K562 (cell line): ENCODE data around the gene KLK6. TPM values are rescaled to one million over a fixed set of nuclear protein-coding genes. Genes with fewer than 3 reads are reported as not detected.
A peak's percentile ranks its signal among the peaks of the same experiment; 100 is the strongest.

Source experiments
- ATAC-seq: fragments of 200-7000 bp; cut with Tn5 transposase; 3 replicates; pipeline ENCODE4 v1.9.1; 2020; ENCODE audit warnings: moderate library complexity
- BruUV-seq: library from RNA; stranded (reverse); fragments of 400-500 nt; replicated peaks from 2 replicates; lab custom pipeline; 2021; lab: Mats Ljungman, UMichigan
- CTCF ChIA-PET: fragments of 300-600 bp; formaldehyde crosslinking; extraction: SDS; loops from one replicate; lab custom pipeline; 2021; ENCODE audit warnings: low intra/inter-chr PET ratio; lab: Yijun Ruan, JAX
- POLR2A ChIA-PET: fragments of 300-600, 350-650 bp; sonication (Branson Sonifier 250); formaldehyde crosslinking; extraction: SDS; loops from one replicate; lab custom pipeline; 2021; ENCODE audit warnings: antibody characterized with exemption, inconsistent platforms; lab: Yijun Ruan, JAX
- DNase-seq, 4 experiments: peaks; one replicate each; pipeline versions ENCODE4 v3.0.0 to v3.0.0-alpha.2; 2011 to 2018; ENCODE audit warnings: low spot score in 3 of 4, mixed read lengths in 3 of 4; ENCODE audit errors: extremely low read depth in 1 of 4
- FAIRE-seq: peaks from 2 replicates; lab custom pipeline; 2011; peaks lifted over from hg19 to GRCh38; lab: Jason Lieb, UNC
- H2AFZ ChIP-seq: 2 replicates; pipeline ENCODE4 v1.6.0; 2011; ENCODE audit warnings: low read depth, low read length, control low read depth, inconsistent platforms
- H3K27ac ChIP-seq: fragments of 200-600 bp; 3 replicates; pipeline ENCODE4 v1.8.0; 2011; ENCODE audit warnings: low read depth, mild to moderate bottlenecking, control low read depth, inconsistent platforms, low read length, moderate library complexity, mixed read lengths; ENCODE audit errors: extremely low read depth
- H3K27me3 ChIP-seq, 2 experiments: fragments of 300-600 bp in 1 of 2; 2 replicates in 1 of 2; 3 replicates in 1 of 2; pipeline versions ENCODE4 v1.6.0 to v1.8.0; 2011; ENCODE audit warnings: inconsistent platforms in 2 of 2, low read length in 2 of 2, mild to moderate bottlenecking in 1 of 2, mixed read lengths in 1 of 2, moderate library complexity in 1 of 2; ENCODE audit not compliant: control insufficient read depth in 2 of 2, insufficient read depth in 2 of 2
- H3K36me3 ChIP-seq: fragments of 300-600 bp; 3 replicates; pipeline ENCODE4 v1.8.0; 2011; ENCODE audit warnings: mild to moderate bottlenecking, low read length, inconsistent platforms; ENCODE audit not compliant: control insufficient read depth, insufficient read depth
- H3K4me1 ChIP-seq, 2 experiments: fragments of 200-600 bp in 1 of 2; replicated peaks in 1 of 2; 2 replicates in 1 of 2; 3 replicates in 1 of 2; pipeline versions ENCODE4 v1.5.1 to v1.8.0; 2011; ENCODE audit warnings: inconsistent platforms in 2 of 2, low read length in 2 of 2, mild to moderate bottlenecking in 1 of 2, mixed read lengths in 1 of 2, moderate library complexity in 1 of 2; ENCODE audit not compliant: control insufficient read depth in 2 of 2, insufficient read depth in 2 of 2
- H3K4me2 ChIP-seq: 2 replicates; pipeline ENCODE4 v1.6.1; 2011; ENCODE audit warnings: low read length, control low read depth, inconsistent platforms, mixed read lengths; ENCODE audit not compliant: insufficient read depth
- H3K4me3 ChIP-seq: fragments of 200-600 bp; sonication (generic), shearing (Covaris generic); 2 replicates; pipeline ENCODE4 v1.5.1; 2016; ENCODE audit warnings: control low read depth, inconsistent platforms
- H3K79me2 ChIP-seq: fragments of 200-600 bp; 3 replicates; pipeline ENCODE4 v1.8.0; 2011; ENCODE audit warnings: low read length, inconsistent platforms; ENCODE audit not compliant: control insufficient read depth, insufficient read depth
- H3K9ac ChIP-seq, 2 experiments: 2 replicates each; pipeline versions ENCODE4 v1.6.0 to v1.6.1; 2011; ENCODE audit warnings: low read depth in 2 of 2, low read length in 2 of 2, control low read depth in 1 of 2, inconsistent platforms in 1 of 2, mild to moderate bottlenecking in 1 of 2, mixed read lengths in 1 of 2; ENCODE audit not compliant: insufficient read depth in 1 of 2
- H3K9me1 ChIP-seq: one replicate; pipeline ENCODE4 v1.6.0; 2011; ENCODE audit warnings: inconsistent platforms, mild to moderate bottlenecking, low read length, moderate library complexity; ENCODE audit not compliant: control insufficient read depth, insufficient read depth
- H3K9me3 ChIP-seq: replicated peaks from 2 replicates; pipeline ENCODE4 v1.5.1; 2011; ENCODE audit warnings: low read depth, low read length, inconsistent platforms; ENCODE audit not compliant: control insufficient read depth, insufficient read depth
- H4K20me1 ChIP-seq: replicated peaks from 2 replicates; pipeline ENCODE4 v1.6.1; 2011; ENCODE audit warnings: low read length, inconsistent platforms, mixed read lengths; ENCODE audit not compliant: control insufficient read depth, insufficient read depth
- DPF2 ChIP-seq: fragments of 450-650 bp; IDR thresholded peaks from 2 replicates; pipeline ENCODE4 v1.6.1; 2016
- ETV1 ChIP-seq: fragments of 450-650 bp; conservative IDR thresholded peaks from 2 replicates; pipeline ENCODE4 v1.6.1; 2016; ENCODE audit warnings: missing genetic modification characterization, control low read depth, low read depth, missing compliant biosample characterization
- TAL1 ChIP-seq: fragments of 450-650 bp; IDR thresholded peaks from 2 replicates; pipeline ENCODE4 v1.6.1; 2016; ENCODE audit warnings: mild to moderate bottlenecking
- TRIM25 ChIP-seq: fragments of 450-650 bp; IDR thresholded peaks from 2 replicates; pipeline ENCODE4 v1.7.0; 2016; ENCODE audit warnings: borderline replicate concordance
- ZBTB33 ChIP-seq: sonication (generic); formaldehyde crosslinking; IDR thresholded peaks from 2 replicates; pipeline ENCODE4 v1.8.1; 2023; ENCODE audit warnings: mild to moderate bottlenecking, missing genetic modification reagents
- ZNF280A ChIP-seq: fragments of 450-650 bp; IDR thresholded peaks from 2 replicates; pipeline ENCODE4 v1.6.1; 2018; ENCODE audit warnings: mild to moderate bottlenecking, low read depth; ENCODE audit not compliant: partially characterized antibody
- WGBS: fragments of 100-300 bp; shearing (Covaris generic); methylation state at CpG from one replicate; pipeline ENCODE4 v1.1.6; 2016; ENCODE audit warnings: low coverage, mixed read lengths; ENCODE audit not compliant: insufficient coverage; ENCODE audit errors: missing lambda C conversion rate; 5-methylcytosine and 5-hydroxymethylcytosine counted together
- in situ Hi-C: fragments of 300-500 bp; cut with MboI; formaldehyde crosslinking; loops from 4 replicates; pipeline ENCODE4 v1.15.0; 2018; ENCODE audit warnings: inconsistent platforms, mixed read lengths
- intact Hi-C: fragments of 100-400 bp; cut with micrococcal nuclease; formaldehyde crosslinking; loops from 2 replicates; pipeline ENCODE4 v1.14.2; 2022
- polyA plus RNA-seq, 8 experiments: library from polyadenylated mRNA; depleted of rRNA in 4 of 8; stranded (reverse) in 5 of 8; unstranded in 3 of 8; fragments of >200 nt; fragmentation: Nextera tagmentation in 2 of 8; fragmentation: Illumina TruSeq in 1 of 8; extraction: Ambion mirVana in 2 of 8; extraction: Trizol in 1 of 8; gene quantifications; 2 replicates each; pipeline versions ENCODE4 v1.2.1 to v1.2.3, GENCODE V29; 2011 to 2014; ENCODE audit warnings: inconsistent platforms in 1 of 8, missing spikeins in 1 of 8
- total RNA-seq, 7 experiments: library from RNA; depleted of rRNA in 6 of 7; stranded (reverse); fragments of >200 nt in 6 of 7; fragmentation: Illumina TruSeq in 2 of 7; extraction: Trizol in 2 of 7; gene quantifications; 2 replicates each; pipeline versions ENCODE4 v1.2.1 to v1.2.3, GENCODE V29; 2011 to 2021; ENCODE audit warnings: low replicate concordance in 1 of 7

Gene KLK6
- total and polyA plus RNA-seq, 9 of the 15 experiments (the other 6 are each of a cell fraction or from before 2014, with no cell fraction given), result not detected

- CTCF ChIA-PET, result no interaction called here
- in situ Hi-C loops (no loop called here), intact Hi-C loops (no loop called here)
- peak; percentile 46; the same call in 1 of the 3 replicates for ATAC-seq
- under 1% methylated on average over 11 of the region's 11 CpGs for WGBS
- no peaks in the 10 kb centered on the region for H3K9me3 ChIP-seq
- peaks cover 0 to 3% of the 10 kb centered on the region in 2 experiments; a peak in 1 of 5 replicates for H3K4me1 ChIP-seq
- no peaks in the 10 kb centered on the region for H3K79me2 ChIP-seq
- BruUV-seq, result no TSS peak
- H3K9ac ChIP-seq, result no peak overlapping the region
- H4K20me1 ChIP-seq, result no peaks in the 10 kb centered on the region
- POLR2A ChIA-PET, result interaction anchor here (0.6 kb wide), 2 partner anchors 66 to 132 kb away, joined by 3 read pairs; no protein-coding TSS in a partner anchor
- DNase-seq, result no peak
- H3K9me1 ChIP-seq, result no peaks in the 10 kb centered on the region
- no peak overlapping the region for H3K27ac ChIP-seq
- no peak overlapping the region for H2AFZ ChIP-seq
- peaks cover 8 to 32% of the 10 kb centered on the region in 2 experiments; a peak in 3 of 5 replicates for H3K27me3 ChIP-seq
- H3K4me2 ChIP-seq, result no peak overlapping the region
- no peak overlapping the region for H3K4me3 ChIP-seq
- H3K36me3 ChIP-seq, result no peaks in the 10 kb centered on the region
- no peak for FAIRE-seq
- TF ChIP-seq ETV1 (tag), result no peak
- no peak for TF ChIP-seq ZBTB33 (CRISPR knock-in tag)
- TF ChIP-seq DPF2, result no peak
- TF ChIP-seq TAL1, result no peak
- no peak for TF ChIP-seq TRIM25
- no peak for TF ChIP-seq ZNF280A
Measured at GRCh38 chr19:50981587-50982146, 12.3 kb upstream of the KLK6 start.
